Progenitor cell of endocrine pancreas (in vitro differentiated cells): ENCODE results near the gene ABL2. TPM values are rescaled to one million over a fixed set of nuclear protein-coding genes. Genes with fewer than 3 reads are reported as not detected.

ENCODE experiments used
- DNase-seq: peaks from one replicate; pipeline ENCODE4 v3.0.0; 2021; ENCODE audit warnings: low spot score; ENCODE audit not compliant: unreplicated experiment
- H3K27ac Mint-ChIP-seq: 2 replicates; pipeline ENCODE4 v1.8.0; 2021; ENCODE audit warnings: mild to moderate bottlenecking, moderate library complexity, mixed read lengths
- H3K27me3 Mint-ChIP-seq: 2 replicates; pipeline ENCODE4 v1.8.0; 2021; ENCODE audit warnings: mixed read lengths
- H3K36me3 Mint-ChIP-seq: 2 replicates; pipeline ENCODE4 v1.8.0; 2022; ENCODE audit warnings: mixed read lengths; ENCODE audit not compliant: insufficient read depth
- H3K4me1 Mint-ChIP-seq: 2 replicates; pipeline ENCODE4 v1.8.0; 2021; ENCODE audit warnings: low read depth, mixed read lengths
- H3K4me3 Mint-ChIP-seq: 2 replicates; pipeline ENCODE4 v1.8.0; 2021; ENCODE audit warnings: low read depth, mild to moderate bottlenecking, moderate library complexity, mixed read lengths
- H3K9me3 Mint-ChIP-seq: 2 replicates; pipeline ENCODE4 v1.8.0; 2021; ENCODE audit warnings: low read depth, mixed read lengths
- CTCF ChIP-seq: fragments of 200-600 bp; sonication (generic); IDR thresholded peaks from one replicate; pipeline ENCODE4 v1.5.0; 2021; ENCODE audit warnings: antibody characterized with exemption, mild to moderate bottlenecking; ENCODE audit not compliant: unreplicated experiment
- total RNA-seq: library from RNA; stranded (reverse); gene quantifications from 2 replicates; pipeline ENCODE4 v1.2.1, GENCODE V29; 2021

Gene ABL2
- total RNA-seq, 1 donor from 2014 or later, result 23.7 TPM

DNA sequence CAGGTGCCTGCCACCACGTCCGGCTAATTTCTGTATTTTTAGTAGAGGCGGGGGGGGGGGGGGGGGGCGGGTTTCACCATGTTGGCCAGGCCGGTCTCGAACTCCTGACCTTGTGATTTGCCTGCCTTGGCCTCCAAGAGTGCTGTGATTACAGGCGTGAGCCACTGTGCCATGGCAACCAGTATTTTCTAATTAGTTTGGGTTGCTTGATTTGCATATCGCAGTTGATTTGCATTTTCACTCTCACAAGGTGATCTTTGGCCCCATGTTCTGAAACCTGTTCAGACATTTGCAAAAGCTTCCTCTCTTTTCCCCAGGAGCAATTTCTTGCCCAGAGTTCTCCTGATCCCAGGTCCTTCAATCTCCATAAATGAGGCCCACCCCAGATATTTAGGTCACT is 145.9 kb downstream of the ABL2 start:
- Mint-ChIP-seq H3K9me3 (no peaks in the 10 kb centered on the region), H3K27me3 (no peaks in the 10 kb centered on the region), H3K4me3 (peak overlapping the region; percentile 63), H3K27ac (no peak overlapping the region), H3K4me1 (peaks cover 10% of the 10 kb centered on the region), H3K36me3 (peaks cover 1% of the 10 kb centered on the region)
- TF ChIP-seq CTCF, result no peak
- no peak for DNase-seq

DNA sequence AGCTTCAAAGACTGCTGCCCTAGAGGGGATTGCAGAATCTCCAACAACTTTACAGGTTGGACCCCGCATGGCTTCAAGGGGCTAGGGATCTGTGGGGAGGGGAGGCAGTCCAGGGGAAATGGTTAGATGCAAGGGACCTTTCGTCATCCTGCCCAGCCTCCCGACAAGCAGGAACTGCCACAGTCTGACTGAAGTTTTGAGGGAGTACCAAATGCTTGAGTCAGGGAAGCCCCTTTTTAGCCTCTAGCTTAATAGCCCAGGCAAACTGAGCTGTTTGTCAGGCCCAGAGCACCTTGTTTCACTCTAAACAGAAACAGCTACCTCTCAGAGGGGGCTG is 146.5 kb downstream of the ABL2 start:
- DNase-seq, result no peak
- H3K27ac Mint-ChIP-seq, result peak overlapping the region; percentile 94
- TF ChIP-seq CTCF, result no peak
- no peaks in the 10 kb centered on the region for H3K27me3 Mint-ChIP-seq
- peaks cover 10% of the 10 kb centered on the region for H3K4me1 Mint-ChIP-seq
- peaks cover 1% of the 10 kb centered on the region for H3K36me3 Mint-ChIP-seq
- H3K4me3 Mint-ChIP-seq, result peak overlapping the region; percentile 89
- H3K9me3 Mint-ChIP-seq, result no peaks in the 10 kb centered on the region

GRCh38 chr1:179082333-179082998 is 147.0 kb downstream of the ABL2 start:
- Mint-ChIP-seq H3K27ac (peak overlapping the region; percentile 94), H3K4me1 (peaks cover 10% of the 10 kb centered on the region), H3K4me3 (peak overlapping the region; percentile 89), H3K9me3 (no peaks in the 10 kb centered on the region), H3K36me3 (peaks cover 1% of the 10 kb centered on the region), H3K27me3 (no peaks in the 10 kb centered on the region)
- no peak for TF ChIP-seq CTCF
- DNase-seq, result no peak

GRCh38 chr1:179081687-179082332 is 147.7 kb downstream of the ABL2 start, which contains the start of gene TOR3A:
TSS of gene TOR3A (plus strand) at chr1:179082070. CDS start at chr1:179082129, 59 bp downstream.
- H3K4me1 Mint-ChIP-seq, result peaks cover 10% of the 10 kb centered on the region
- peak within 1 kb of the TSS; percentile 94 for H3K27ac Mint-ChIP-seq
- peak within 1 kb of the TSS; percentile 89 for H3K4me3 Mint-ChIP-seq
- TF ChIP-seq CTCF, result no peak
- DNase-seq, result peak; percentile 81
- H3K27me3 Mint-ChIP-seq, result no peaks in the 10 kb centered on the region
- no peaks in the 10 kb centered on the region for H3K9me3 Mint-ChIP-seq
- peaks cover 1% of the 10 kb centered on the region for H3K36me3 Mint-ChIP-seq

DNA sequence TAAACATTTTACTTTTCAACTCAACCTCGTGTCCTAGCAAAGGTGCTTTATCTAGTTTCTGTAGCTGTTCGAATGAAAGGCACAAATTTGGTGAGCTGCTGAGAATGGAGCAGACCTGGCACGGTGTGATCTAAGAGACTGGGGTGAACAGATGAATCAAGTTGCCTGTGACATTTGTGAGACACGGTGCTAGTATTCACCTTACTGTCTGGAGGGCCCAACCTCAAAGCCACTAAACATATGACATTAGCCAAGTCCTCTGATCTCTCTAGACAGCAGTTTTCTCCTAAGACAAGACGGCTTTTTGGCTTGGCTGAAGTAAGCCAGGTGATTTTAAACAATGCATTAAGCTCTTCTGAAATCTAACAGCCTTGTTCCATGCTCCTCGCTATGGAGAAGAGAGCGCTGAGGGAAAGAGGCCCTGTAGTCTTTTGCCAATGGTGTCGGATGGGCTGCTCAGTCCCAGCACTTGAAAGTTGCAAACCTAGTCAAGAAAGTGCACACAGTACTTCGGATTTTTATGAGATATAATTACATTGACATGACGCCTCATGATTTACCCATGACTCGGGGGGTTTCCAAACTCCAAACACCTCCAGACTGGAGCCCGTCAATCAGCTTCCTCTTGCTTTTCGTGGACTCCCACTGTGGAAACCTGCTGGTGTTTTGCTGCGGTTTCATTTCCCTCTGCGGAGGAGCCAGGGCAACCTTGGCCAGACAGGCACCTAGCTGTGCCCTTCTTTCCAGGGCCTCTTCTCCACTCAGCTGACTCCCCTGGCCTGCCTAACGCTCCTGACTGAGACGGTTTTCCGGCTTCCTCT is 148.4 kb downstream of the ABL2 start:
- DNase-seq, result no peak
- Mint-ChIP-seq H3K4me3 (peak overlapping the region; percentile 89), H3K36me3 (no peaks in the 10 kb centered on the region), H3K27me3 (no peaks in the 10 kb centered on the region), H3K27ac (peak overlapping the region; percentile 93), H3K4me1 (peaks cover 10% of the 10 kb centered on the region), H3K9me3 (no peaks in the 10 kb centered on the region)
- TF ChIP-seq CTCF, result no peak
